H1 (cell line): Measurements from ENCODE around the gene ZNF611. TPM values are rescaled to one million over a fixed set of nuclear protein-coding genes. Genes with fewer than 3 reads are reported as not detected.
"Not testable (repeated sequence)": the region's sequence is repeated elsewhere in the genome, so short reads cannot be mapped to it uniquely, and the experiment has no call there.

Source experiments
- CTCF ChIA-PET: fragments of 300-600 bp; sonication (Branson Sonifier 250); formaldehyde crosslinking; loops from one replicate; lab custom pipeline; 2021; ENCODE audit not compliant: partially characterized antibody; lab: Charles Lee
- POLR2A ChIA-PET: fragments of 300-600 bp; sonication (Branson Sonifier 250); formaldehyde crosslinking; loops from one replicate; lab custom pipeline; 2021; ENCODE audit warnings: inconsistent platforms; ENCODE audit not compliant: partially characterized antibody; lab: Charles Lee
- DNase-seq, 2 experiments: peaks; one replicate each; pipeline versions ENCODE4 v3.0.0 to v3.0.0-alpha.2; 2010 to 2022; ENCODE audit warnings: low spot score in 2 of 2, low read depth in 1 of 2, mixed read lengths in 1 of 2
- FAIRE-seq: peaks from 2 replicates; lab custom pipeline; 2011; peaks lifted over from hg19 to GRCh38; lab: Jason Lieb, UNC
- H2AFZ ChIP-seq: 2 replicates; pipeline ENCODE4 v1.8.1; 2012; ENCODE audit warnings: low read length, inconsistent platforms
- H2AK5ac ChIP-seq: 2 replicates; pipeline ENCODE4 v1.6.1; 2013; ENCODE audit warnings: low read depth, low read length
- H2BK120ac ChIP-seq: replicated peaks from 2 replicates; pipeline ENCODE3; 2013; ENCODE audit warnings: low read depth, low read length, inconsistent platforms
- H2BK12ac ChIP-seq: 2 replicates; pipeline ENCODE4 v1.6.1; 2013; ENCODE audit warnings: low read depth, low read length
- H2BK15ac ChIP-seq: 2 replicates; pipeline ENCODE4 v1.6.1; 2013; ENCODE audit warnings: low read length
- H2BK20ac ChIP-seq: 2 replicates; pipeline ENCODE4 v1.6.1; 2013; ENCODE audit warnings: low read length
- H2BK5ac ChIP-seq: 2 replicates; pipeline ENCODE4 v1.6.1; 2013; ENCODE audit warnings: low read depth, low read length
- H3K14ac ChIP-seq: 2 replicates; pipeline ENCODE4 v1.6.1; 2013; ENCODE audit warnings: inconsistent platforms; ENCODE audit not compliant: insufficient read length
- H3K18ac ChIP-seq: 2 replicates; pipeline ENCODE4 v1.6.1; 2013; ENCODE audit warnings: low read length; ENCODE audit errors: extremely low read depth
- H3K23ac ChIP-seq: 2 replicates; pipeline ENCODE4 v1.6.1; 2013; ENCODE audit warnings: inconsistent platforms; ENCODE audit not compliant: insufficient read length
- H3K23me2 ChIP-seq: 2 replicates; pipeline ENCODE4 v1.6.1; 2013; ENCODE audit warnings: low read depth, low read length
- H3K27ac ChIP-seq: 2 replicates; pipeline ENCODE4 v1.6.1; 2011; ENCODE audit warnings: low read depth, low read length, inconsistent platforms
- H3K27me3 ChIP-seq, 4 experiments: replicated peaks in 1 of 4; 1 replicate in 1 of 4; 2 replicates in 3 of 4; pipeline versions ENCODE4 v1.6.1 to v1.8.1; 2011 to 2013; ENCODE audit warnings: low read length in 3 of 4, mild to moderate bottlenecking in 3 of 4, inconsistent platforms in 2 of 4, mixed read lengths in 2 of 4, moderate library complexity in 1 of 4; ENCODE audit not compliant: control insufficient read depth in 3 of 4, insufficient read depth in 3 of 4; ENCODE audit errors: extremely low read depth in 1 of 4
- H3K36me3 ChIP-seq, 4 experiments: 2 replicates each; pipeline versions ENCODE4 v1.6.1 to v1.8.1; 2011 to 2013; ENCODE audit warnings: mild to moderate bottlenecking in 4 of 4, low read length in 3 of 4, moderate library complexity in 2 of 4, control low read depth in 1 of 4, inconsistent platforms in 1 of 4; ENCODE audit not compliant: insufficient read depth in 4 of 4, control insufficient read depth in 2 of 4
- H3K4ac ChIP-seq: replicated peaks from 2 replicates; pipeline ENCODE3; 2013; ENCODE audit warnings: low read length, low read depth, mixed read lengths, inconsistent platforms; ENCODE audit not compliant: insufficient read length
- H3K4me1 ChIP-seq, 4 experiments: replicated peaks in 1 of 4; 1 replicate in 1 of 4; 2 replicates in 3 of 4; pipeline versions ENCODE4 v1.6.1 to v1.8.1; 2011 to 2013; ENCODE audit warnings: low read length in 3 of 4, inconsistent platforms in 2 of 4, mixed read lengths in 1 of 4; ENCODE audit not compliant: insufficient read depth in 4 of 4, control insufficient read depth in 3 of 4
- H3K4me2 ChIP-seq, 2 experiments: 2 replicates each; pipeline versions ENCODE4 v1.6.1 to v1.8.1; 2011 to 2013; ENCODE audit warnings: low read depth in 2 of 2, low read length in 2 of 2, control low read depth in 1 of 2, inconsistent platforms in 1 of 2, mild to moderate bottlenecking in 1 of 2; ENCODE audit not compliant: insufficient read depth in 1 of 2
- H3K4me3 ChIP-seq, 4 experiments: fragments of 200-600, 300-600 bp in 1 of 4; sonication (generic), shearing (Covaris generic), sonication (Bioruptor Twin) in 1 of 4; 2 replicates each; pipeline versions ENCODE4 v1.5.1 to v1.8.1; 2011 to 2016; ENCODE audit warnings: low read length in 4 of 4, low read depth in 3 of 4, control low read depth in 2 of 4, inconsistent platforms in 2 of 4, mild to moderate bottlenecking in 2 of 4, mixed read lengths in 1 of 4, moderate library complexity in 1 of 4; ENCODE audit not compliant: insufficient read depth in 2 of 4; ENCODE audit errors: extremely low read depth in 1 of 4
- H3K56ac ChIP-seq: replicated peaks from 2 replicates; pipeline ENCODE3; 2013; ENCODE audit warnings: low read depth, mild to moderate bottlenecking, mixed read lengths, low read length, inconsistent platforms; ENCODE audit not compliant: insufficient read length
- H3K79me1 ChIP-seq: 2 replicates; pipeline ENCODE4 v1.6.1; 2013; ENCODE audit warnings: low read depth, low read length, control low read depth
- H3K79me2 ChIP-seq, 2 experiments: 2 replicates each; pipeline versions ENCODE4 v1.6.1 to v1.8.1; 2012 to 2013; ENCODE audit warnings: low read length in 2 of 2, mild to moderate bottlenecking in 2 of 2, inconsistent platforms in 1 of 2; ENCODE audit not compliant: insufficient read depth in 2 of 2, control insufficient read depth in 1 of 2
- H3K9ac ChIP-seq, 4 experiments: replicated peaks in 1 of 4; 1 replicate in 1 of 4; 2 replicates in 3 of 4; pipeline versions ENCODE4 v1.6.1 to v1.8.1; 2011 to 2013; ENCODE audit warnings: low read depth in 3 of 4, low read length in 3 of 4, control low read depth in 2 of 4, mild to moderate bottlenecking in 2 of 4, moderate library complexity in 2 of 4, inconsistent platforms in 1 of 4; ENCODE audit errors: extremely low read depth in 1 of 4
- H3K9me3 ChIP-seq, 2 experiments: 2 replicates each; pipeline versions ENCODE4 v1.6.1 to v1.8.1; 2012 to 2013; ENCODE audit warnings: mild to moderate bottlenecking in 2 of 2, moderate library complexity in 2 of 2, control low read depth in 1 of 2, inconsistent platforms in 1 of 2, low read depth in 1 of 2, low read length in 1 of 2, mixed read lengths in 1 of 2; ENCODE audit not compliant: insufficient read depth in 2 of 2
- H4K20me1 ChIP-seq, 2 experiments: replicated peaks in 1 of 2; 2 replicates each; pipeline versions ENCODE3 to v1.8.1; 2011 to 2013; ENCODE audit warnings: inconsistent platforms in 2 of 2, low read length in 2 of 2, mild to moderate bottlenecking in 1 of 2; ENCODE audit not compliant: insufficient read depth in 2 of 2, control insufficient read depth in 1 of 2
- H4K5ac ChIP-seq: 2 replicates; pipeline ENCODE4 v1.6.1; 2013; ENCODE audit warnings: low read length, low read depth, mixed read lengths, inconsistent platforms; ENCODE audit not compliant: insufficient read length
- H4K8ac ChIP-seq: 2 replicates; pipeline ENCODE4 v1.8.0; 2013; ENCODE audit warnings: mild to moderate bottlenecking, moderate library complexity, low read length, inconsistent platforms; ENCODE audit not compliant: insufficient read depth; ENCODE audit errors: extremely low read depth
- H4K91ac ChIP-seq: replicated peaks from 2 replicates; pipeline ENCODE3; 2013; ENCODE audit warnings: low read length, mixed read lengths, inconsistent platforms; ENCODE audit not compliant: insufficient read length
- WGBS, 2 experiments: shearing (Covaris generic) in 1 of 2; methylation state at CpG; one replicate each; pipeline versions ENCODE4 v1.1.6 to v1.1.7; 2013 to 2015; ENCODE audit warnings: low lambda C conversion rate in 2 of 2, mixed read lengths in 2 of 2, inconsistent platforms in 1 of 2, low coverage in 1 of 2, missing lambda C conversion rate in 1 of 2; ENCODE audit not compliant: insufficient replicate concordance in 2 of 2, insufficient coverage in 1 of 2, insufficient read length in 1 of 2; ENCODE audit errors: extremely low coverage in 1 of 2, missing lambda C conversion rate in 1 of 2; 5-methylcytosine and 5-hydroxymethylcytosine counted together
- polyA plus RNA-seq, 7 experiments: library from polyadenylated mRNA; depleted of rRNA in 3 of 7; stranded (reverse) in 5 of 7; unstranded in 2 of 7; fragments of >200 nt in 5 of 7; fragments of 200-250 nt in 2 of 7; gene quantifications; 1 replicate in 5 of 7; 2 replicates in 1 of 7; 4 replicates in 1 of 7; pipeline versions ENCODE4 v1.2.1 to v1.2.3, GENCODE V29; 2011 to 2013; ENCODE audit warnings: missing spikeins in 2 of 7, mixed read lengths in 2 of 7
- total RNA-seq: library from RNA; stranded (reverse); fragmentation: NEBNext Ultra II Directional; extraction: Animal tissue kit (Norgen Biotek cat#: 25700); gene quantifications from 2 replicates; pipeline ENCODE4 v1.2.1, GENCODE V29; 2021

Gene ZNF611
- total and polyA plus RNA-seq, 2 of the 8 experiments (the other 6 are each of a cell fraction or from before 2014, with no cell fraction given), result 1.9 to 19.0 TPM

GRCh38 chr19:52711661-52712060 is 23.2 kb downstream of the ZNF611 start:
- DNase-seq, H2BK5ac ChIP-seq, POLR2A ChIA-PET, H3K56ac ChIP-seq, H4K5ac ChIP-seq, H3K4me3 ChIP-seq, H4K20me1 ChIP-seq, H3K27me3 ChIP-seq, H4K91ac ChIP-seq, H2BK20ac ChIP-seq, H3K79me2 ChIP-seq, H3K23ac ChIP-seq, H2BK15ac ChIP-seq, H3K9me3 ChIP-seq, H3K27ac ChIP-seq, H3K14ac ChIP-seq, H3K18ac ChIP-seq, H2BK12ac ChIP-seq, H2AFZ ChIP-seq, H2AK5ac ChIP-seq, H3K4me2 ChIP-seq, H3K9ac ChIP-seq, H3K4me1 ChIP-seq, H3K23me2 ChIP-seq, H4K8ac ChIP-seq, H3K4ac ChIP-seq, H2BK120ac ChIP-seq, H3K79me1 ChIP-seq, FAIRE-seq: not testable (repeated sequence)
- CTCF ChIA-PET, result interaction anchor here (1.0 kb wide), 1 partner anchor 27 kb away, joined by 3 read pairs; no protein-coding TSS in a partner anchor
- 89% methylated on average over 3 of the region's 3 CpGs; no CpG with 5 or more reads in 1 of the 2 experiments for WGBS, 2 experiments
- peaks cover 0 to 15% (median 9%) of the 10 kb centered on the region in 4 experiments; a peak in 6 of 8 replicates for H3K36me3 ChIP-seq
